Mucosa of rectum (tissue), 2 donors: ENCODE data around the gene ZFR.
A peak's percentile ranks its signal among the peaks of the same experiment; 100 is the strongest.

Experiments used
- H3K27ac ChIP-seq, 2 donors: one replicate each; pipeline ENCODE4 v1.7.0; 2013; ENCODE audit warnings: inconsistent platforms in 2 of 2, low read depth in 2 of 2, low read length in 2 of 2
- H3K27me3 ChIP-seq, 2 donors: one replicate each; pipeline ENCODE4 v1.7.0; 2013; ENCODE audit warnings: low read length in 2 of 2; ENCODE audit not compliant: control insufficient read depth in 2 of 2, insufficient read depth in 2 of 2
- H3K36me3 ChIP-seq, 2 donors: one replicate each; pipeline ENCODE4 v1.7.0; 2013; ENCODE audit warnings: low read length in 2 of 2; ENCODE audit not compliant: control insufficient read depth in 2 of 2, insufficient read depth in 2 of 2
- H3K4me1 ChIP-seq, 2 donors: one replicate each; pipeline ENCODE4 v1.7.0; 2013; ENCODE audit warnings: low read length in 2 of 2, mild to moderate bottlenecking in 1 of 2; ENCODE audit not compliant: control insufficient read depth in 2 of 2, insufficient read depth in 2 of 2
- H3K4me3 ChIP-seq, 2 donors: one replicate each; pipeline ENCODE4 v1.7.0; 2013; ENCODE audit warnings: low read length in 2 of 2
- H3K9ac ChIP-seq, 2 donors: one replicate each; pipeline ENCODE4 v1.7.0; 2013; ENCODE audit warnings: low read length in 2 of 2, low read depth in 1 of 2, mild to moderate bottlenecking in 1 of 2
- H3K9me3 ChIP-seq, 2 donors: one replicate each; pipeline ENCODE4 v1.7.0; 2013; ENCODE audit warnings: low read length in 2 of 2; ENCODE audit not compliant: control insufficient read depth in 2 of 2
- donor health status: healthy.
- donor health status: Normal muscosa, but diverticular disease.

The ZFR gene

GRCh38 chr5:32346869-32347268 lies 97.7 kb downstream of the ZFR start:
- no peak overlapping the region for H3K9ac ChIP-seq
- H3K27ac ChIP-seq = no peak overlapping the region
- H3K9me3 ChIP-seq = no peaks in the 10 kb centered on the region
- H3K4me3 ChIP-seq = no peak overlapping the region
- H3K27me3 ChIP-seq = no peaks in the 10 kb centered on the region
- H3K4me1 ChIP-seq = no peaks in the 10 kb centered on the region
- no peaks in the 10 kb centered on the region for H3K36me3 ChIP-seq

- Histone ChIP-seq H3K4me3 (no peak overlapping the region), H3K4me1 (no peaks in the 10 kb centered on the region), H3K27ac (no peak overlapping the region), H3K27me3 (no peaks in the 10 kb centered on the region), H3K36me3 (no peaks in the 10 kb centered on the region), H3K9me3 (peaks cover 0 to 7% of the 10 kb centered on the region in 2 donors), H3K9ac (no peak overlapping the region)
Measured at GRCh38 chr5:32343058-32343672, 101.4 kb downstream of the ZFR start.

- Histone ChIP-seq H3K27ac (no peak overlapping the region), H3K27me3 (no peaks in the 10 kb centered on the region), H3K36me3 (no peaks in the 10 kb centered on the region), H3K9ac (no peak overlapping the region), H3K9me3 (peaks cover 0 to 7% of the 10 kb centered on the region in 2 donors), H3K4me3 (no peak overlapping the region), H3K4me1 (no peaks in the 10 kb centered on the region)
Measured at GRCh38 chr5:32342656-32343055, 101.9 kb downstream of the ZFR start.

- H3K4me1 ChIP-seq = no peaks in the 10 kb centered on the region
- no peaks in the 10 kb centered on the region for H3K36me3 ChIP-seq
- H3K27ac ChIP-seq = no peak overlapping the region
- no peaks in the 10 kb centered on the region for H3K27me3 ChIP-seq
- peaks cover 0 to 7% of the 10 kb centered on the region in 2 donors for H3K9me3 ChIP-seq
- H3K4me3 ChIP-seq = no peak overlapping the region
- no peak overlapping the region for H3K9ac ChIP-seq
Measured at GRCh38 chr5:32339878-32340277, 104.7 kb downstream of the ZFR start.

- Histone ChIP-seq H3K9me3 (peaks cover 0 to 7% of the 10 kb centered on the region in 2 donors), H3K9ac (no peak overlapping the region), H3K4me3 (no peak overlapping the region), H3K36me3 (no peaks in the 10 kb centered on the region), H3K27me3 (no peaks in the 10 kb centered on the region), H3K4me1 (no peaks in the 10 kb centered on the region), H3K27ac (no peak overlapping the region)
Measured at GRCh38 chr5:32339198-32339597, 105.3 kb downstream of the ZFR start.

- Histone ChIP-seq H3K9ac (no peak overlapping the region), H3K9me3 (no peaks in the 10 kb centered on the region), H3K27ac (no peak overlapping the region), H3K27me3 (no peaks in the 10 kb centered on the region), H3K4me3 (no peak overlapping the region), H3K36me3 (no peaks in the 10 kb centered on the region), H3K4me1 (peaks cover 13 to 15% of the 10 kb centered on the region in 2 donors)
Measured at GRCh38 chr5:32332966-32333365, 111.6 kb downstream of the ZFR start.

GRCh38 chr5:32332361-32332760 lies 112.2 kb downstream of the ZFR start:
- Histone ChIP-seq H3K27ac (no peak overlapping the region), H3K27me3 (no peaks in the 10 kb centered on the region), H3K9ac (no peak overlapping the region), H3K4me3 (no peak overlapping the region), H3K9me3 (no peaks in the 10 kb centered on the region), H3K4me1 (peaks cover 13 to 15% of the 10 kb centered on the region in 2 donors), H3K36me3 (no peaks in the 10 kb centered on the region)

- Histone ChIP-seq H3K4me3 (peak overlapping the region in 1 of 2 donors; percentile 1), H3K27ac (peak overlapping the region; percentile 59 to 74), H3K36me3 (no peaks in the 10 kb centered on the region), H3K9ac (no peak overlapping the region), H3K4me1 (peaks cover 13 to 15% of the 10 kb centered on the region in 2 donors), H3K9me3 (no peaks in the 10 kb centered on the region), H3K27me3 (no peaks in the 10 kb centered on the region)
Measured at GRCh38 chr5:32331935-32332274, 112.6 kb downstream of the ZFR start.

- Histone ChIP-seq H3K9ac (no peak overlapping the region), H3K4me3 (peak overlapping the region in 1 of 2 donors; percentile 1), H3K36me3 (no peaks in the 10 kb centered on the region), H3K27ac (peak overlapping the region; percentile 59 to 74), H3K27me3 (no peaks in the 10 kb centered on the region), H3K4me1 (peaks cover 13 to 15% of the 10 kb centered on the region in 2 donors), H3K9me3 (no peaks in the 10 kb centered on the region)
Measured at GRCh38 chr5:32331217-32331934, 113.2 kb downstream of the ZFR start.

- Histone ChIP-seq H3K9ac (no peak overlapping the region), H3K9me3 (no peaks in the 10 kb centered on the region), H3K4me1 (peaks cover 13 to 15% of the 10 kb centered on the region in 2 donors), H3K27me3 (no peaks in the 10 kb centered on the region), H3K27ac (peak overlapping the region; percentile 59 to 74), H3K4me3 (no peak overlapping the region), H3K36me3 (no peaks in the 10 kb centered on the region)
Measured at GRCh38 chr5:32330126-32330971, 114.2 kb downstream of the ZFR start.
